ENCODE data around the gene MED22.
"Not testable (repeated sequence)": the region's sequence is repeated elsewhere in the genome, so short reads cannot be mapped to it uniquely, and the experiment has no call there.

MED22 gene

DNA sequence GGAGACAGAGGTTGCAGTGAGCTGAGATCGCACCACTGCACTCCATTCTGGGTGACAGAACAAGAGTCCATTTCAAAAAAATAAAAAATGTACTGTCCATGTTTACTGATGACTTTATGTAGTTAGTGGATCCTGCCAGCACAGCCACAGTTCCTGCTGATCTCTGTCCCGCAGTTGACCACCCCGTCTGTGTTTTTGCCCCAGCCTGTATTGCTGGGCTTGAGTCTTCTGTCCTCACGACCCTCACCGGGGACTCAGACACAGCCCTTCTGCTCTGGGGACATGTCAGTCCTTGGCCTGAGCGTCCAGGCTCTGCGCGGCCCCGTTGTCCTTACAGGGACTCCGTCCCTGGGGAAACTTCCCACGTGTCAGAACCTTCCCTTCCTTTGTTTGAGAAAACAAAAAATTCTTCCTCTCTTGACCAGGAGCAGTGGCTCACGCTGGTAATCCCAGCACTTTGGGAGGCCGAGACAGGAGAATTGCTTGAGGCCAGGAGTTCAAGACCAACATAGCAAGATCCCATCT, 26.5 kb downstream of the MED22 start:
- DNase-seq (ENCODE audit: low read depth) = no peak
- TF ChIP-seq, protein P1, sequence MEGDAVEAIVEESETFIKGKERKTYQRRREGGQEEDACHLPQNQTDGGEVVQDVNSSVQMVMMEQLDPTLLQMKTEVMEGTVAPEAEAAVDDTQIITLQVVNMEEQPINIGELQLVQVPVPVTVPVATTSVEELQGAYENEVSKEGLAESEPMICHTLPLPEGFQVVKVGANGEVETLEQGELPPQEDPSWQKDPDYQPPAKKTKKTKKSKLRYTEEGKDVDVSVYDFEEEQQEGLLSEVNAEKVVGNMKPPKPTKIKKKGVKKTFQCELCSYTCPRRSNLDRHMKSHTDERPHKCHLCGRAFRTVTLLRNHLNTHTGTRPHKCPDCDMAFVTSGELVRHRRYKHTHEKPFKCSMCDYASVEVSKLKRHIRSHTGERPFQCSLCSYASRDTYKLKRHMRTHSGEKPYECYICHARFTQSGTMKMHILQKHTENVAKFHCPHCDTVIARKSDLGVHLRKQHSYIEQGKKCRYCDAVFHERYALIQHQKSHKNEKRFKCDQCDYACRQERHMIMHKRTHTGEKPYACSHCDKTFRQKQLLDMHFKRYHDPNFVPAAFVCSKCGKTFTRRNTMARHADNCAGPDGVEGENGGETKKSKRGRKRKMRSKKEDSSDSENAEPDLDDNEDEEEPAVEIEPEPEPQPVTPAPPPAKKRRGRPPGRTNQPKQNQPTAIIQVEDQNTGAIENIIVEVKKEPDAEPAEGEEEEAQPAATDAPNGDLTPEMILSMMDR (IDR thresholded peaks at IDR 0.05; ENCODE audit: insufficient read depth, low read depth, low read length, missing control alignments) = no peak
- no peak overlapping the region for H3K4me3 ChIP-seq (ENCODE audit: low read length)

DNA sequence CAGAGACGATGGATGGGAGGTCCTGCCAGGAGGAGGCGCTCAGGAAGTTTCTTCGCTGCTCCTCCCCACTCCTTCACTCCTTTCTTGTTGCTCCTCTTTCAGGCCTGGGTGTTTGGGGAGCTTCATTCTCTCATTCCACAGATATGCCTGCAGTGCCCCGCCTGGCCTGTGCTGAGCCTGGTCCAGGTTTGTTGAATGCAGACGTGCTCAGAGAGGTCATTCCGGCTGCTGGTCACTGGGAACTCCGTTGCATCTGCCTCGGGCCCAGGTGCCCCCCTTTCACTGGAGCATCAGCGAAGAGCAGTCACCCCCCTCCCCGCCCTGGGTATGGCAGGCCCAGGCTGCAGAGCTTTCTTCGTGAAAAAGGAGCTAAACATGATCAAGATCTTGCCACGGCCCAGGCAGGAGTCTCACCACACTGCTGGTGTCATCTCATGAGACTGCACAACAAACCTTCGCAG, 27.5 kb downstream of the MED22 start:
- no peak for DNase-seq (ENCODE audit: low read depth)
- TF ChIP-seq, protein P1 (IDR thresholded peaks at IDR 0.05; ENCODE audit: insufficient read depth, low read depth, low read length, missing control alignments) = no peak
- no peak overlapping the region for H3K4me3 ChIP-seq (ENCODE audit: low read length)

DNA sequence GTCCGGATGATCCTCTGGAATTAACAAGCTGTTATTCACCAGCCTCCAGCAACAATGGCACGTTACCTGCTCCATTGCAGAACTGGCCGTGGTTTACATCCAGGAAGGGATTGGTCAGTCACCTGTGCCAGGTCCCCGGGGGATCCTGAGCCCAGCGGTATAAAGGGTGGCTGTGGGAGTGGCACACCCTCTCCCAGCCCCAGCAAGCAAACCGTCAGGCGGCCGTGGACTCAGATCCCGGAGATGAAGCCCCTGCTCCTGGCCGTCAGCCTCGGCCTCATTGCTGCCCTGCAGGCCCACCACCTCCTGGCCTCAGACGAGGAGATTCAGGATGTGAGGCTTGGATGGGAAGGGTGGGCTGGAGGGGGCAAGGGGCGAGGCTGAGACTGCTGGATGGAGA, 30.4 kb downstream of the MED22 start:
- DNase-seq (ENCODE audit: low read depth) = not testable (repeated sequence)

DNA sequence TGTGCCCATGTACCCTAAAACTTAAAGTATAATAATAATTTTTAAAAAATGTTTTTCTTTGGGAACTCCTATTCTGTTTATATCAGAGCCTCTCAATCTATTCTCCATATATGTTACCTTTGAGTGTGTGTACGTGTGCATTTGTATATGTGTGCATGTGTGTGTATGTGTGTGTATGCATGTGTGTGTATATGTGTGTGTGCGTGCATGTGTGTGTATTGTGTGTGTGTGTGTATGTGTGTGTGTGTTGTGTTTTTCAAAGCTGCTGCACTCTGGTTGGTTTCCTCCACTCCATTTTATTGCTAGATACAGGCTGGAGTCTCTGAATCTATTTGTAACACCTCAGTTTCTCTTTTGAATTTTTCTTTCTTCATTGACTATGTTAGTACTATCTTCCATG, 31.9 kb downstream of the MED22 start:
- H3K4me3 ChIP-seq (ENCODE audit: low read length) = no peak overlapping the region
- TF ChIP-seq, protein P1 (IDR thresholded peaks at IDR 0.05; ENCODE audit: insufficient read depth, low read depth, low read length, missing control alignments) = no peak
- DNase-seq (ENCODE audit: low read depth) = no peak

More for the DNA sequence above, 30.4 kb downstream of the MED22 start:
- not testable (repeated sequence) for H3K4me3 ChIP-seq (ENCODE audit: low read length)

DNA sequence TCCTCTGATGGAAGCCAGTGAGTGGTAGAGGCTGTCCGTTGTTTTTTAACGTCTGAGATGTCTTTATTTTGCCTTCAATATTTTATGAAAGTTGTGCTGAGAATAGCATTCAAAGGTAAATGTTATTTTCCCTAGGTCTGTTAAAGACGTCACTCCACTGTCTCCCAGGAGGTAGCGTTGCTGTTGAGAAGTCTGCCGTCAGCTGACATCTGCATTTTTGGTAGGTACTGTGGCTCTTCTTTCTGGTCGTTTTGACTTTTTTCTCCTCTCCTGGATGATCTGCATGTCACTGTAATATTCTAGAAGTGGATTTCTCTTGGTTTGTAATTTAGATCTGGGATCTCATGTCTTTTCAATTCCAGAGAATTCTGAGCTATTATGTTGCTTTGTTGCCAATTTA, 38.3 kb downstream of the MED22 start:
- DNase-seq (ENCODE audit: low read depth) = no peak

DNA sequence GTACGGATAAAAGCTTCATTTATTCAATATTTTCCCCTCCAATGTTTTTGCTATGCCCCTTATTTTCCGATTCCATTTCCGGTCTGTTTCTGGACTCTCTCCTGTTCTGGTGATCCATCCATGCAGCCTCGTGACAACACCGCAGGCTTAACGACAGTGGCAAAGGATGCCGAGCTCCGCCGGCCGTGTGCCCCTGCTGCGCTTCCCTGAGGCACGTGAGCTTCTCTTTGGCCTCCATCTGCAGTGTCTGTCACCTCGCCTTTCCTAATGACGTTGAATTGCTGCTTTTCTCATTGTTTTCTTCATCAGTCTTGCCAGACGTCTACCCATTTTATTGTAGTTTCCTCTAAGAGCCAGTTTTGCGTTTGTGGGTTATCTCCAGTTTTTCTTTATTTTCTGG, 40.6 kb downstream of the MED22 start:
- H3K4me3 ChIP-seq (ENCODE audit: low read length) = no peak overlapping the region
- DNase-seq (ENCODE audit: low read depth) = no peak
- TF ChIP-seq, protein P1 (IDR thresholded peaks at IDR 0.05; ENCODE audit: insufficient read depth, low read depth, low read length, missing control alignments) = no peak

More for the DNA sequence above, 38.3 kb downstream of the MED22 start:
- no peak overlapping the region for H3K4me3 ChIP-seq (ENCODE audit: low read length)
- TF ChIP-seq, protein P1 (IDR thresholded peaks at IDR 0.05; ENCODE audit: insufficient read depth, low read depth, low read length, missing control alignments) = no peak

DNA sequence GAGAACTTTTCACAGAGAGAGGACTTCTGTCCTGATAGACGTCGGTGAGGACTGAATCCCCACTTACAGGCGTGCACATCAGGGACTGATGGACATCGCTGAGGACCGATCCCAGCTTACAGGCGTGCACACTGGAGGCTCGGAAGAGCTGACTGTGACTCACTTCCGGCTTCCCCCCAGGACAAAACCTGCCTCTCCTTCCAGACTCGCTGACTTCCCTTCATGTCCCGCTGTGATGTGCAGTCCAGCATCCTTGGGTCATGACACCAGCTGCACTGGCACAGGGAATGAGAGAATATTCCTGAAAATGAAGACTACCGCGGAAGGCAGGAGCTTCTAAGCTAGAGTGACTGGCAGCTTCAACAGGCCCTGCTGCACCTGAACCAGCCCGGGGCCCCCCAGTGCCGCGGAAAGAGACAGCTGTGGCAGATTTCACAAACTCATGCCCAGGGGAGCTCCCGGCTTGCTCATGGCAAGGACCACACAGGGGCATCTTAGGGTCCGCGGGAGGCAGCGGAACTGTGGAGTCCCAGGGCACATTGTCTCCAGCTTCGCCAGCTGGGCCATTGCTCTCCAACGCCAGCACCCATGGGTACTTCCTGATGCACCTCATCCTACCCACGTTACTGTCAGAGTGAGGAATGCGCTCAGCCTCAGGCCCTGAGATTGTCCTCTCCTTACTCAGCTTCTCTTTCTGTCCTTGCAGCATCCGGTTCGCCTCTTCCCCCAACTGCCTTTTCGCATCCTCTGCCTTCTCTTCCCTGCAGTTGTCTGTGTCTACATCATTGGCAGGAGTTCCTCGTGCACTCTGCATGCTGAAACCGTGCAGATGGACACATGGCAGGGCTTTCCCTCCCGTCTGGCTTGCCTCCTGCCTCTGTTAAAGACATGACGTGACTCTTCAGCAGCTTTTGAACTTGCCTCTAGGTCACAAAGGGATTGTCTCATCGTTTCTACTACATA, 41.4 kb downstream of the MED22 start:
- DNase-seq (ENCODE audit: low read depth) = no peak
- TF ChIP-seq, protein P1 (IDR thresholded peaks at IDR 0.05; ENCODE audit: insufficient read depth, low read depth, low read length, missing control alignments) = no peak
- H3K4me3 ChIP-seq (ENCODE audit: low read length) = no peak overlapping the region

All from epithelial cell of esophagus (primary cell).